ENCODE results near the gene DNM3.

The DNM3 gene

GRCh38 chr1:172095846-172096245 is 254.5 kb downstream of the DNM3 start:
- no peak for DNase-seq (ENCODE audit: low read depth in 1 of 2, low spot score in 1 of 2)

GRCh38 chr1:172105230-172105629 is 263.9 kb downstream of the DNM3 start:
- no peak for DNase-seq (ENCODE audit: low read depth in 1 of 2, low spot score in 1 of 2)

GRCh38 chr1:172107316-172107975 is 266.1 kb downstream of the DNM3 start:
- no peak for DNase-seq (ENCODE audit: low read depth in 1 of 2, low spot score in 1 of 2)

- DNase-seq (ENCODE audit: low read depth in 1 of 2, low spot score in 1 of 2): no peak
Measured at GRCh38 chr1:172108161-172108893, 267.0 kb downstream of the DNM3 start.

- no peak for DNase-seq (ENCODE audit: low read depth in 1 of 2, low spot score in 1 of 2)
Measured at GRCh38 chr1:172109359-172109758, 268.1 kb downstream of the DNM3 start.

- no peak for DNase-seq (ENCODE audit: low read depth in 1 of 2, low spot score in 1 of 2)
Measured at GRCh38 chr1:172112576-172112975, 271.3 kb downstream of the DNM3 start.

GRCh38 chr1:172117800-172118199 is 276.5 kb downstream of the DNM3 start:
- no peak for DNase-seq (ENCODE audit: low read depth in 1 of 2, low spot score in 1 of 2)

GRCh38 chr1:172118618-172119017 is 277.3 kb downstream of the DNM3 start:
- DNase-seq (ENCODE audit: low read depth in 1 of 2, low spot score in 1 of 2): no peak

GRCh38 chr1:172119184-172119583 is 277.9 kb downstream of the DNM3 start:
- DNase-seq (ENCODE audit: low read depth in 1 of 2, low spot score in 1 of 2): no peak

- no peak for DNase-seq (ENCODE audit: low read depth in 1 of 2, low spot score in 1 of 2)
Measured at GRCh38 chr1:172120381-172120780, 279.1 kb downstream of the DNM3 start.

- DNase-seq (ENCODE audit: low read depth in 1 of 2, low spot score in 1 of 2): no peak
Measured at GRCh38 chr1:172121081-172121717, 279.9 kb downstream of the DNM3 start.

- DNase-seq (ENCODE audit: low read depth in 1 of 2, low spot score in 1 of 2): no peak
Measured at GRCh38 chr1:172122381-172122780, 281.1 kb downstream of the DNM3 start.

GRCh38 chr1:172125250-172125649 is 284.0 kb downstream of the DNM3 start:
- DNase-seq (ENCODE audit: low read depth in 1 of 2, low spot score in 1 of 2): no peak

GRCh38 chr1:172125812-172126430 is 284.6 kb downstream of the DNM3 start:
- no peak for DNase-seq (ENCODE audit: low read depth in 1 of 2, low spot score in 1 of 2)

GRCh38 chr1:172132836-172133235 is 291.5 kb downstream of the DNM3 start:
- no peak for DNase-seq (ENCODE audit: low read depth in 1 of 2, low spot score in 1 of 2)

GRCh38 chr1:172134087-172134731 is 292.9 kb downstream of the DNM3 start:
- DNase-seq (ENCODE audit: low read depth in 1 of 2, low spot score in 1 of 2): no peak

GRCh38 chr1:172135076-172135672 is 293.9 kb downstream of the DNM3 start:
- DNase-seq (ENCODE audit: low read depth in 1 of 2, low spot score in 1 of 2): no peak

- no peak for DNase-seq (ENCODE audit: low read depth in 1 of 2, low spot score in 1 of 2)
Measured at GRCh38 chr1:172135978-172136610, 294.8 kb downstream of the DNM3 start.

GRCh38 chr1:172136925-172137324 is 295.6 kb downstream of the DNM3 start:
- no peak for DNase-seq (ENCODE audit: low read depth in 1 of 2, low spot score in 1 of 2)

- no peak for DNase-seq (ENCODE audit: low read depth in 1 of 2, low spot score in 1 of 2)
Measured at GRCh38 chr1:172137703-172138454, 296.6 kb downstream of the DNM3 start.
